HS-5 (cell line): ENCODE data around the gene RPS6KA2.

Source experiments
- DNase-seq: peaks from one replicate; pipeline ENCODE4 v3.0.0-alpha.2; 2012; ENCODE audit warnings: low read depth

The RPS6KA2 gene

GRCh38 chr6:166656230-166657151 lies 29.4 kb upstream of the RPS6KA2 start:
- no peak for DNase-seq

GRCh38 chr6:166655713-166656229 lies 28.7 kb upstream of the RPS6KA2 start:
- no peak for DNase-seq

GRCh38 chr6:166655251-166655650 lies 28.2 kb upstream of the RPS6KA2 start:
- no peak for DNase-seq

- no peak for DNase-seq
Observed at GRCh38 chr6:166654573-166654972, 27.5 kb upstream of the RPS6KA2 start.

GRCh38 chr6:166653639-166653941 lies 26.5 kb upstream of the RPS6KA2 start:
- no peak for DNase-seq

- DNase-seq, result no peak
Observed at GRCh38 chr6:166650824-166651807, 24.1 kb upstream of the RPS6KA2 start.

GRCh38 chr6:166650047-166650446 lies 23.0 kb upstream of the RPS6KA2 start:
- DNase-seq, result no peak

GRCh38 chr6:166648846-166649245 lies 21.8 kb upstream of the RPS6KA2 start:
- DNase-seq, result no peak

GRCh38 chr6:166647896-166648295 lies 20.8 kb upstream of the RPS6KA2 start:
- DNase-seq, result no peak

GRCh38 chr6:166646716-166647115 lies 19.7 kb upstream of the RPS6KA2 start:
- no peak for DNase-seq

- no peak for DNase-seq
Observed at GRCh38 chr6:166645896-166646295, 18.8 kb upstream of the RPS6KA2 start.

- DNase-seq, result no peak
Observed at GRCh38 chr6:166644681-166645080, 17.6 kb upstream of the RPS6KA2 start.

- no peak for DNase-seq
Observed at GRCh38 chr6:166643891-166644590, 17.0 kb upstream of the RPS6KA2 start.

- no peak for DNase-seq
Observed at GRCh38 chr6:166642646-166643045, 15.6 kb upstream of the RPS6KA2 start.

- DNase-seq, result no peak
Observed at GRCh38 chr6:166640342-166641043, 13.4 kb upstream of the RPS6KA2 start.

GRCh38 chr6:166639921-166640320 lies 12.9 kb upstream of the RPS6KA2 start:
- DNase-seq, result no peak

GRCh38 chr6:166638573-166638964 lies 11.5 kb upstream of the RPS6KA2 start:
- DNase-seq, result no peak

- no peak for DNase-seq
Observed at GRCh38 chr6:166637812-166638572, 10.9 kb upstream of the RPS6KA2 start.

- no peak for DNase-seq
Observed at GRCh38 chr6:166636934-166637333, 9.9 kb upstream of the RPS6KA2 start.

GRCh38 chr6:166636191-166636933 lies 9.3 kb upstream of the RPS6KA2 start:
- DNase-seq, result no peak
